K562 (cell line): ENCODE data around the gene P3H4. TPM values are rescaled to one million over a fixed set of nuclear protein-coding genes. Genes with fewer than 3 reads are reported as not detected.
A peak's percentile ranks its signal among the peaks of the same experiment; 100 is the strongest.

Experiments
- DIDO1 ChIP-seq: fragments of 450-650 bp; IDR thresholded peaks from 2 replicates; pipeline ENCODE4 v1.6.1; 2016; ENCODE audit warnings: low read depth, missing biosample characterization, missing genetic modification characterization
- EZH2 ChIP-seq: IDR thresholded peaks from 2 replicates; pipeline ENCODE4 v1.6.1; 2012; ENCODE audit warnings: low read depth, mild to moderate bottlenecking, inconsistent platforms, low read length, borderline replicate concordance
- FOXK1 ChIP-seq: sonication (generic); formaldehyde crosslinking; IDR thresholded peaks from 2 replicates; pipeline ENCODE4 v1.8.0; 2022; ENCODE audit warnings: missing genetic modification reagents, mild to moderate bottlenecking, borderline replicate concordance
- HNRNPK ChIP-seq: fragments of 200-400 bp; formaldehyde crosslinking; IDR thresholded peaks from one replicate; pipeline ENCODE4 v1.6.1; 2018; ENCODE audit warnings: mild to moderate bottlenecking, low read depth, low read length; ENCODE audit not compliant: poor library complexity, severe bottlenecking
- HNRNPL ChIP-seq: fragments of 200-400 bp; formaldehyde crosslinking; IDR thresholded peaks from 2 replicates; pipeline ENCODE4 v1.6.1; 2017; ENCODE audit warnings: low read depth, mild to moderate bottlenecking, low read length
- LCOR ChIP-seq: sonication (generic); formaldehyde crosslinking; IDR thresholded peaks from 2 replicates; pipeline ENCODE4 v1.8.0; 2022; ENCODE audit warnings: mild to moderate bottlenecking, missing genetic modification reagents
- MTA3 ChIP-seq: fragments of 450-650 bp; formaldehyde crosslinking; IDR thresholded peaks from 2 replicates; pipeline ENCODE4 v1.6.1; 2017; ENCODE audit warnings: mild to moderate bottlenecking, borderline replicate concordance
- PHF21A ChIP-seq: fragments of 450-650 bp; IDR thresholded peaks from 2 replicates; pipeline ENCODE4 v1.6.1; 2017; ENCODE audit warnings: low read depth, borderline replicate concordance
- PTBP1 ChIP-seq: fragments of 200-400 bp; formaldehyde crosslinking; IDR thresholded peaks from 2 replicates; pipeline ENCODE4 v1.6.1; 2017; ENCODE audit warnings: low read depth, low read length
- RFX1 ChIP-seq: fragments of 450-650 bp; IDR thresholded peaks from 2 replicates; pipeline ENCODE4 v1.6.1; 2016; ENCODE audit warnings: mild to moderate bottlenecking, moderate library complexity
- TFAM ChIP-seq: fragments of 250-450 bp; sonication (Bioruptor Pico); conservative IDR thresholded peaks from 2 replicates; pipeline ENCODE4 v1.5.0; 2021; ENCODE audit warnings: mild to moderate bottlenecking, moderate library complexity
- TRIM24 ChIP-seq, 2 experiments: fragments of 450-650 bp; IDR thresholded peaks; 2 replicates each; pipeline ENCODE4 v1.6.1; 2016
- XRCC5 ChIP-seq: fragments of 200-400 bp; formaldehyde crosslinking; IDR thresholded peaks from 2 replicates; pipeline ENCODE4 v1.6.1; 2017; ENCODE audit warnings: low read depth, mild to moderate bottlenecking, low read length
- ZBED1 ChIP-seq: IDR thresholded peaks from 2 replicates; pipeline ENCODE4 v1.6.1; 2014
- ZBTB8A ChIP-seq: fragments of 450-650 bp; IDR thresholded peaks from 2 replicates; pipeline ENCODE4 v1.6.1; 2018; ENCODE audit warnings: mild to moderate bottlenecking, moderate library complexity; ENCODE audit not compliant: partially characterized antibody
- ZNF3 ChIP-seq: fragments of 250-450 bp; sonication (Bioruptor Pico); IDR thresholded peaks from 2 replicates; pipeline ENCODE4 v1.5.0; 2021; ENCODE audit warnings: mild to moderate bottlenecking, moderate library complexity
- ZNF41 ChIP-seq: fragments of 250-450 bp; sonication (Bioruptor Pico); conservative IDR thresholded peaks from 2 replicates; pipeline ENCODE4 v1.4.0; 2020; ENCODE audit warnings: mild to moderate bottlenecking
- polyA plus RNA-seq, 8 experiments: library from polyadenylated mRNA; depleted of rRNA in 4 of 8; stranded (reverse) in 5 of 8; unstranded in 3 of 8; fragments of >200 nt; fragmentation: Nextera tagmentation in 2 of 8; fragmentation: Illumina TruSeq in 1 of 8; extraction: Ambion mirVana in 2 of 8; extraction: Trizol in 1 of 8; gene quantifications; 2 replicates each; pipeline versions ENCODE4 v1.2.1 to v1.2.3, GENCODE V29; 2011 to 2014; ENCODE audit warnings: inconsistent platforms in 1 of 8, missing spikeins in 1 of 8
- total RNA-seq, 7 experiments: library from RNA; depleted of rRNA in 6 of 7; stranded (reverse); fragments of >200 nt in 6 of 7; fragmentation: Illumina TruSeq in 2 of 7; extraction: Trizol in 2 of 7; gene quantifications; 2 replicates each; pipeline versions ENCODE4 v1.2.1 to v1.2.3, GENCODE V29; 2011 to 2021; ENCODE audit warnings: low replicate concordance in 1 of 7
- TF ChIP-seq, protein P1 (sequence below): fragments of 250-450 bp; sonication (Bioruptor Pico); IDR thresholded peaks from 2 replicates; pipeline ENCODE4 v1.5.0; 2021
- TF ChIP-seq, protein P2 (sequence below): fragments of 250-450 bp; sonication (Bioruptor Pico); IDR thresholded peaks from 2 replicates; pipeline ENCODE4 v1.4.0; 2020; ENCODE audit warnings: mild to moderate bottlenecking, moderate library complexity
- TF ChIP-seq, protein P3 (sequence below): IDR thresholded peaks from 2 replicates; pipeline ENCODE4 v1.6.1; 2011; ENCODE audit not compliant: insufficient read length; ENCODE audit errors: extremely low read depth
- TF ChIP-seq, protein P4 (sequence below): fragments of 250-450 bp; sonication (Bioruptor Pico); IDR thresholded peaks from 2 replicates; pipeline ENCODE4 v1.4.0; 2020; ENCODE audit warnings: mild to moderate bottlenecking

P3H4 gene
- total and polyA plus RNA-seq, 9 of the 15 experiments (the other 6 are each of a cell fraction or from before 2014, with no cell fraction given) = 0.10 to 3.7 (median 1.0) TPM

DNA sequence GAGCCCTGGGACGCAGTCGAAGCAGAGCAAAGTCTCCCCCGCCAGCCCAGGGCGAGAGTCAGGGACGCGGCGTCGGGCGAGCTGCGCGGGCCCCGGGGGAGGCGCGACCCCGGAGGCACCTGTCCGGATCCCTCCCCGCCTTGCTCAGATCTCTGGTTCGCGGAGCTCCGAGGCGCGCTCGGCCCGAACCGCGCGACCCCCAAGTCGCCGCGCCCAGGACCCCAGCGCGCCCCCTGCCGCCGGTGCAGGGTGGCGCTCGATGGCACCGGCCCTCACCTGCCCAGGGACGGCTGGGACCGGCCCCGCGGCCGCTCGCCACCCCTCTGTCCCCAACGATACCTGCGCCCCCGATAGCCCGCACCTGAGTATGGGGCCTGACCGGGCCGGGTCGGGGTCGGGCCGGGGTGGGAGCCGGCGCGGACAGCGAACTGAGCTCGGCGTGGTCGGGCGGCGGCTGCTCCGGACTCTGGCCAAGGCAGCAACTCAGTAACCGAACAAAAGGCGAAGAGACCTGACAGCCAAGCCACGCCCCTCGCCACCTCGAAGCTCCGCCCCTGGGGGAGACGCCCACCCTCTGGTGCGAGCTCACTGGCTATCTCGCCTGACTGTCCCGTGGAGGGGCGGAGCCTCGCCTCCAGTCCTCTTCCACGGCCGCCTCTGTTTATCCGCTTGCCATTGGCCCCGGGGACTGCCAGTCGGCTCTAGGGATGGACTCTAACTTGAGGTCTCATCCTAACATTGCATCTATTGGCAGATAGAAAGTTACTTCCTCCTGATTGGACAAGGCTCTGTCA, 25.3 kb downstream of the P3H4 start, which contains the start of gene JUP (continued):
- TF ChIP-seq, protein P1, sequence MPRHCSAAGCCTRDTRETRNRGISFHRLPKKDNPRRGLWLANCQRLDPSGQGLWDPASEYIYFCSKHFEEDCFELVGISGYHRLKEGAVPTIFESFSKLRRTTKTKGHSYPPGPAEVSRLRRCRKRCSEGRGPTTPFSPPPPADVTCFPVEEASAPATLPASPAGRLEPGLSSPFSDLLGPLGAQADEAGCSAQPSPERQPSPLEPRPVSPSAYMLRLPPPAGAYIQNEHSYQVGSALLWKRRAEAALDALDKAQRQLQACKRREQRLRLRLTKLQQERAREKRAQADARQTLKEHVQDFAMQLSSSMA (CRISPR knock-in tag) = no peak
- no peak for TF ChIP-seq TFAM (CRISPR knock-in tag)
- TF ChIP-seq, protein P2, sequence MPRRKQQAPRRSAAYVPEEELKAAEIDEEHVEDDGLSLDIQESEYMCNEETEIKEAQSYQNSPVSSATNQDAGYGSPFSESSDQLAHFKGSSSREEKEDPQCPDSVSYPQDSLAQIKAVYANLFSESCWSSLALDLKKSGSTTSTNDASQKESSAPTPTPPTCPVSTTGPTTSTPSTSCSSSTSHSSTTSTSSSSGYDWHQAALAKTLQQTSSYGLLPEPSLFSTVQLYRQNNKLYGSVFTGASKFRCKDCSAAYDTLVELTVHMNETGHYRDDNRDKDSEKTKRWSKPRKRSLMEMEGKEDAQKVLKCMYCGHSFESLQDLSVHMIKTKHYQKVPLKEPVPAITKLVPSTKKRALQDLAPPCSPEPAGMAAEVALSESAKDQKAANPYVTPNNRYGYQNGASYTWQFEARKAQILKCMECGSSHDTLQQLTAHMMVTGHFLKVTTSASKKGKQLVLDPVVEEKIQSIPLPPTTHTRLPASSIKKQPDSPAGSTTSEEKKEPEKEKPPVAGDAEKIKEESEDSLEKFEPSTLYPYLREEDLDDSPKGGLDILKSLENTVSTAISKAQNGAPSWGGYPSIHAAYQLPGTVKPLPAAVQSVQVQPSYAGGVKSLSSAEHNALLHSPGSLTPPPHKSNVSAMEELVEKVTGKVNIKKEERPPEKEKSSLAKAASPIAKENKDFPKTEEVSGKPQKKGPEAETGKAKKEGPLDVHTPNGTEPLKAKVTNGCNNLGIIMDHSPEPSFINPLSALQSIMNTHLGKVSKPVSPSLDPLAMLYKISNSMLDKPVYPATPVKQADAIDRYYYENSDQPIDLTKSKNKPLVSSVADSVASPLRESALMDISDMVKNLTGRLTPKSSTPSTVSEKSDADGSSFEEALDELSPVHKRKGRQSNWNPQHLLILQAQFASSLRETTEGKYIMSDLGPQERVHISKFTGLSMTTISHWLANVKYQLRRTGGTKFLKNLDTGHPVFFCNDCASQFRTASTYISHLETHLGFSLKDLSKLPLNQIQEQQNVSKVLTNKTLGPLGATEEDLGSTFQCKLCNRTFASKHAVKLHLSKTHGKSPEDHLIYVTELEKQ (CRISPR knock-in tag) = no peak
- no peak for TF ChIP-seq ZBED1
- TF ChIP-seq EZH2 = no peak
- TF ChIP-seq, protein P3, sequence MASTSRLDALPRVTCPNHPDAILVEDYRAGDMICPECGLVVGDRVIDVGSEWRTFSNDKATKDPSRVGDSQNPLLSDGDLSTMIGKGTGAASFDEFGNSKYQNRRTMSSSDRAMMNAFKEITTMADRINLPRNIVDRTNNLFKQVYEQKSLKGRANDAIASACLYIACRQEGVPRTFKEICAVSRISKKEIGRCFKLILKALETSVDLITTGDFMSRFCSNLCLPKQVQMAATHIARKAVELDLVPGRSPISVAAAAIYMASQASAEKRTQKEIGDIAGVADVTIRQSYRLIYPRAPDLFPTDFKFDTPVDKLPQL = no peak
- TF ChIP-seq LCOR = no peak
- peak; percentile 23; the same call in 1 of the 2 replicates for TF ChIP-seq PTBP1
- no peak for TF ChIP-seq FOXK1 (CRISPR knock-in tag)
- TF ChIP-seq HNRNPL = peak; percentile 82
- no peak for TF ChIP-seq DIDO1
- no peak for TF ChIP-seq ZBTB8A
- TF ChIP-seq ZNF3 = no peak
- no peak for TF ChIP-seq TRIM24 (IDR thresholded peaks at IDR 0.05)
- 0 out of 2 replicates have a peak, but pooled peaks have one; percentile 9 for TF ChIP-seq XRCC5
- TF ChIP-seq MTA3 = peak; percentile 97
- TF ChIP-seq, protein P4, sequence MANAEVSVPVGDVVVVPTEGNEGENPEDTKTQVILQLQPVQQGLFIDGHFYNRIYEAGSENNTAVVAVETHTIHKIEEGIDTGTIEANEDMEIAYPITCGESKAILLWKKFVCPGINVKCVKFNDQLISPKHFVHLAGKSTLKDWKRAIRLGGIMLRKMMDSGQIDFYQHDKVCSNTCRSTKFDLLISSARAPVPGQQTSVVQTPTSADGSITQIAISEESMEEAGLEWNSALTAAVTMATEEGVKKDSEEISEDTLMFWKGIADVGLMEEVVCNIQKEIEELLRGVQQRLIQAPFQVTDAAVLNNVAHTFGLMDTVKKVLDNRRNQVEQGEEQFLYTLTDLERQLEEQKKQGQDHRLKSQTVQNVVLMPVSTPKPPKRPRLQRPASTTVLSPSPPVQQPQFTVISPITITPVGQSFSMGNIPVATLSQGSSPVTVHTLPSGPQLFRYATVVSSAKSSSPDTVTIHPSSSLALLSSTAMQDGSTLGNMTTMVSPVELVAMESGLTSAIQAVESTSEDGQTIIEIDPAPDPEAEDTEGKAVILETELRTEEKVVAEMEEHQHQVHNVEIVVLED = no peak
- no peak for TF ChIP-seq ZNF41 (CRISPR knock-in tag)
- no peak for TF ChIP-seq RFX1
- peak; percentile 30 for TF ChIP-seq HNRNPK
- no peak for TF ChIP-seq PHF21A
